Measurements from ENCODE around the gene MAP4.
A peak's percentile ranks its signal among the peaks of the same experiment; 100 is the strongest.

GRCh38 chr3:47849699-47850563, 166.3 kb downstream of the MAP4 start:
- TF ChIP-seq POLR2A (IDR thresholded peaks at IDR 0.05) = no peak
- TF ChIP-seq CTCF (IDR thresholded peaks at IDR 0.05) = peak in 4 of 6 experiments; percentile 18 to 29 (median 26)

Data from Peyer's patch (tissue), 4 donors.